Loucy (cell line): ENCODE measurements around the gene HHLA2.

Experiments
- H2AFZ ChIP-seq: fragments of 200-600 bp; sonication (generic); 2 replicates; pipeline ENCODE4 v1.6.0; 2016; ENCODE audit warnings: antibody characterized with exemption, mild to moderate bottlenecking, low read length, moderate library complexity
- H3F3A ChIP-seq: fragments of 200-600 bp; 2 replicates; pipeline ENCODE4 v1.6.0; 2016; ENCODE audit warnings: antibody characterized with exemption, low read depth, mild to moderate bottlenecking
- H3K27me3 ChIP-seq: fragments of 200-600 bp; sonication (generic); 2 replicates; pipeline ENCODE4 v1.6.1; 2014; ENCODE audit warnings: low read length, mild to moderate bottlenecking; ENCODE audit not compliant: insufficient read depth, poor library complexity, severe bottlenecking
- H3K36me3 ChIP-seq: fragments of 200-600 bp; sonication (generic); 2 replicates; pipeline ENCODE4 v1.6.1; 2016; ENCODE audit warnings: low read length; ENCODE audit not compliant: insufficient read depth
- H3K4me1 ChIP-seq: fragments of 200-600 bp; sonication (generic); 2 replicates; pipeline ENCODE4 v1.5.1; 2014; ENCODE audit warnings: low read length, mild to moderate bottlenecking; ENCODE audit not compliant: insufficient read depth, poor library complexity, severe bottlenecking
- H3K4me2 ChIP-seq: fragments of 200-600 bp; sonication (generic); 2 replicates; pipeline ENCODE4 v1.6.0; 2014; ENCODE audit warnings: antibody characterized with exemption, low read length, low read depth, mild to moderate bottlenecking; ENCODE audit not compliant: poor library complexity, severe bottlenecking
- H3K4me3 ChIP-seq: fragments of 200-600 bp; sonication (generic); 2 replicates; pipeline ENCODE4 v1.5.1; 2014; ENCODE audit warnings: low read length, mild to moderate bottlenecking, mixed read lengths; ENCODE audit not compliant: poor library complexity, severe bottlenecking
- H3K79me2 ChIP-seq: fragments of 200-600 bp; sonication (generic); 2 replicates; pipeline ENCODE4 v1.6.1; 2014; ENCODE audit warnings: low read length; ENCODE audit not compliant: insufficient read depth
- H3K9ac ChIP-seq: fragments of 200-600 bp; sonication (generic); 2 replicates; pipeline ENCODE4 v1.6.0; 2014; ENCODE audit warnings: mild to moderate bottlenecking, low read depth, low read length, moderate library complexity; ENCODE audit not compliant: poor library complexity, severe bottlenecking
- H3K9me2 ChIP-seq: fragments of 200-600 bp; sonication (generic); replicated peaks from 2 replicates; pipeline ENCODE4 v1.6.1; 2016; ENCODE audit warnings: low read depth, low read length, mixed read lengths
- H3K9me3 ChIP-seq: fragments of 200-600 bp; sonication (generic); 2 replicates; pipeline ENCODE4 v1.6.1; 2014; ENCODE audit warnings: mild to moderate bottlenecking, antibody characterized with exemption, low read length, low read depth; ENCODE audit not compliant: insufficient read depth
- H4K20me1 ChIP-seq: fragments of 200-600 bp; sonication (generic); 2 replicates; pipeline ENCODE4 v1.6.0; 2014; ENCODE audit warnings: antibody characterized with exemption, low read length, mild to moderate bottlenecking; ENCODE audit not compliant: insufficient read depth, poor library complexity, severe bottlenecking
- CTCF ChIP-seq: fragments of 200-600 bp; sonication (generic); conservative IDR thresholded peaks from 2 replicates; pipeline ENCODE4 v1.5.1; 2014; ENCODE audit warnings: mild to moderate bottlenecking, antibody characterized with exemption, low read length
- EZH2phosphoT487 ChIP-seq: fragments of 200-600 bp; IDR thresholded peaks from 2 replicates; pipeline ENCODE4 v1.6.1; 2018; ENCODE audit warnings: antibody characterized with exemption, mild to moderate bottlenecking, moderate library complexity, borderline replicate concordance

Gene HHLA2

DNA sequence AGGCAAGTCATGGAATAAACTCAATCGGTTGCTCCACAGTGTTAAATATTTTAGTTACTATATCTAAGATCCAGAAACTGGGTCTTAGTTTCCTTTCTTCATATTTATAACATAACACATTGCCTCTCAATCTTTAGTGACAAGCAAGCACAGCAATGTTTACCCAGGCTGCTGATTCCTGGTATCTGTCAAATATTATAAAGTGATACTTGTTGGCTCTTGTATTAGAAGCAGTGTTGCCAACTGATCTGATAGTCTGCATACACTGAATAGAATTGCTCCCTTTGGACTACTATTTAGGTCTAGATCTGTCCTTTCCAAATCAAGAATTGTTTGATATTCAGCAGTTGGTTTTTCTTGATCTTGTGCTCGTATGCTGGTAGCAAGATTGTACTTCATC is 7.2 kb upstream of the HHLA2 start:
- Histone ChIP-seq H3K4me3 (no peak overlapping the region), H3K9me3 (no peaks in the 10 kb centered on the region; the same call in 1 of the 2 replicates), H3K4me2 (no peak overlapping the region), H2AFZ (no peak overlapping the region), H3K9ac (no peak overlapping the region), H4K20me1 (no peaks in the 10 kb centered on the region), H3K27me3 (no peaks in the 10 kb centered on the region), H3K9me2 (no peaks in the 10 kb centered on the region), H3K79me2 (no peaks in the 10 kb centered on the region), H3K4me1 (peaks cover 16% of the 10 kb centered on the region), H3F3A (no peaks in the 10 kb centered on the region), H3K36me3 (no peaks in the 10 kb centered on the region)
- TF ChIP-seq CTCF = no peak
- TF ChIP-seq EZH2phosphoT487 = no peak

- Histone ChIP-seq H3K36me3 (no peaks in the 10 kb centered on the region), H3K9ac (no peak overlapping the region), H3K4me3 (no peak overlapping the region), H2AFZ (peak overlapping the region; percentile 75), H3K27me3 (no peaks in the 10 kb centered on the region), H3K79me2 (no peaks in the 10 kb centered on the region), H3K9me2 (no peaks in the 10 kb centered on the region), H3K4me2 (peak overlapping the region; percentile 36), H3K4me1 (peaks cover 17% of the 10 kb centered on the region), H3K9me3 (no peaks in the 10 kb centered on the region), H4K20me1 (no peaks in the 10 kb centered on the region), H3F3A (no peaks in the 10 kb centered on the region)
- no peak for TF ChIP-seq EZH2phosphoT487
- no peak for TF ChIP-seq CTCF
These were observed 3.9 kb upstream of the HHLA2 start for GRCh38 chr3:108292450-108292849.

DNA sequence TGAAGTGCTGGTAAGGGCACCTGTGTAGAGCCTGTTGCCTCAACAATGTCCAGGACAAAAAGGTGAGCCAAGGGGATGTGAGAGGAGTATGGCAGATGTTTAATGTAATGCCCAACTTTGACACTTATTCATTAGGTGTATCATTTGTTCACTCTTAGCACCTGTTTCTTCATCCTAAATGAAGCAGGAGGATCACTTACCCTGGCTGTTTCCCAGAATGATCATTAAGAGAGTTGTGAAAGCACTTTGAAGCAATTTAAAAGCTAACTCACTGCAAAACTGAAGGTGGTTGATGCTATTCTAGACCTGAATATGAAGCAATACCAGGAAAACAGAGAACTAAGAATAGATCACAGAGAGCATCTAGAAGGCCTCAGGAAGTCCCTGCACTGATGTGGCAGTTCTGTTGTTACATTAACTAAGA is 3.4 kb upstream of the HHLA2 start:
- Histone ChIP-seq H3K27me3 (no peaks in the 10 kb centered on the region), H3K4me3 (no peak overlapping the region), H3F3A (no peaks in the 10 kb centered on the region), H3K4me1 (peaks cover 17% of the 10 kb centered on the region), H4K20me1 (no peaks in the 10 kb centered on the region), H3K9me3 (no peaks in the 10 kb centered on the region), H3K4me2 (peak overlapping the region; percentile 36), H2AFZ (peak overlapping the region; percentile 75), H3K9me2 (no peaks in the 10 kb centered on the region), H3K9ac (peak overlapping the region; percentile 7), H3K79me2 (no peaks in the 10 kb centered on the region), H3K36me3 (no peaks in the 10 kb centered on the region)
- TF ChIP-seq EZH2phosphoT487 = no peak
- no peak for TF ChIP-seq CTCF
